NCI-H2029 treated with DMSO at 0.1 percent for 48 hours (cell line): ENCODE data around the gene UBR3.
"Not testable (repeated sequence)": the region's sequence is repeated elsewhere in the genome, so short reads cannot be mapped to it uniquely, and the experiment has no call there.

Experiments
- DNase-seq: peaks from one replicate; lab custom pipeline; 2025; lab: John Stamatoyannopoulos, UW

Gene UBR3

GRCh38 chr2:169827272-169828140 lies at the start of gene UBR3:
TSS of gene UBR3 (plus strand) at chr2:169827454. CDS start at chr2:169827508, 54 bp downstream.
- peak; percentile 47 for DNase-seq

GRCh38 chr2:169778446-169778845 lies 48.8 kb upstream of the UBR3 start:
- no peak for DNase-seq

GRCh38 chr2:169781249-169782013 lies 45.8 kb upstream of the UBR3 start:
- DNase-seq: no peak

- no peak for DNase-seq
Observed at GRCh38 chr2:169782513-169782912, 44.7 kb upstream of the UBR3 start.

- no peak for DNase-seq
Observed at GRCh38 chr2:169790581-169790980, 36.7 kb upstream of the UBR3 start.

GRCh38 chr2:169795181-169795580 lies 32.1 kb upstream of the UBR3 start:
- DNase-seq: no peak

GRCh38 chr2:169796441-169796840 lies 30.8 kb upstream of the UBR3 start:
- DNase-seq: no peak

- no peak for DNase-seq
Observed at GRCh38 chr2:169797601-169798000, 29.7 kb upstream of the UBR3 start.

- DNase-seq: no peak
Observed at GRCh38 chr2:169798397-169798717, 28.9 kb upstream of the UBR3 start.

GRCh38 chr2:169798718-169799592 lies 28.3 kb upstream of the UBR3 start, which contains the start of gene SSB:
TSS of gene SSB (plus strand) at chr2:169798871. CDS start at chr2:169800961, 2,090 bp downstream.
- DNase-seq: peak; percentile 55

- DNase-seq: no peak
Observed at GRCh38 chr2:169803480-169803879, 23.8 kb upstream of the UBR3 start.

- no peak for DNase-seq
Observed at GRCh38 chr2:169806586-169806985, 20.7 kb upstream of the UBR3 start.

- DNase-seq: no peak
Observed at GRCh38 chr2:169808221-169808620, 19.0 kb upstream of the UBR3 start.

- DNase-seq: no peak
Observed at GRCh38 chr2:169815849-169816248, 11.4 kb upstream of the UBR3 start.

- DNase-seq: not testable (repeated sequence)
Observed at GRCh38 chr2:169816961-169817360, 10.3 kb upstream of the UBR3 start.

GRCh38 chr2:169817369-169817768 lies 9.9 kb upstream of the UBR3 start:
- not testable (repeated sequence) for DNase-seq

GRCh38 chr2:169818241-169818640 lies 9.0 kb upstream of the UBR3 start:
- no peak for DNase-seq

- no peak for DNase-seq
Observed at GRCh38 chr2:169819106-169819505, 8.1 kb upstream of the UBR3 start.

- DNase-seq: not testable (repeated sequence)
Observed at GRCh38 chr2:169820101-169820500, 7.2 kb upstream of the UBR3 start.

GRCh38 chr2:169822036-169822435 lies 5.2 kb upstream of the UBR3 start:
- DNase-seq: no peak

- DNase-seq: no peak
Observed at GRCh38 chr2:169822785-169823392, 4.4 kb upstream of the UBR3 start.

- DNase-seq: peak; percentile 51
Observed at GRCh38 chr2:169823996-169824372, 3.3 kb upstream of the UBR3 start.
